ENCODE data around the gene MRGPRG. TPM values are rescaled to one million over a fixed set of nuclear protein-coding genes. Genes with fewer than 3 reads are reported as not detected.

MRGPRG gene
- total RNA-seq, 1 donor from 2014 or later, result not detected

GRCh38 chr11:3203221-3204043 is 15.2 kb downstream of the MRGPRG start:
- H3K36me3 ChIP-seq, result no peaks in the 10 kb centered on the region
- no peaks in the 10 kb centered on the region for H3K9me3 ChIP-seq (replicated peaks)
- peaks cover 28% of the 10 kb centered on the region for H3K4me1 ChIP-seq
- H3K4me3 ChIP-seq, result peak overlapping the region; percentile 29
- no peak overlapping the region for H3K27ac ChIP-seq (replicated peaks)
- H3K27me3 ChIP-seq (ENCODE audit: low read depth), result peaks cover 68% of the 10 kb centered on the region
- DNase-seq, result peak; percentile 13
- intact Hi-C loops (cut with micrococcal nuclease), result no loop called here
- peak; percentile 14 for TF ChIP-seq CTCF (IDR thresholded peaks at IDR 0.05; ENCODE audit: borderline replicate concordance)

GRCh38 chr11:3202759-3203158 is 15.9 kb downstream of the MRGPRG start:
- Histone ChIP-seq H3K9me3 (replicated peaks) (no peaks in the 10 kb centered on the region), H3K36me3 (no peaks in the 10 kb centered on the region), H3K27me3 (ENCODE audit: low read depth) (peaks cover 75% of the 10 kb centered on the region), H3K4me3 (peak overlapping the region; percentile 29), H3K4me1 (peaks cover 28% of the 10 kb centered on the region), H3K27ac (replicated peaks) (no peak overlapping the region)
- intact Hi-C loops (cut with micrococcal nuclease), result no loop called here
- peak; percentile 11 for DNase-seq
- no peak for TF ChIP-seq CTCF (IDR thresholded peaks at IDR 0.05; ENCODE audit: borderline replicate concordance)

- Histone ChIP-seq H3K36me3 (no peaks in the 10 kb centered on the region), H3K27ac (replicated peaks) (no peak overlapping the region), H3K9me3 (replicated peaks) (no peaks in the 10 kb centered on the region), H3K4me1 (peaks cover 28% of the 10 kb centered on the region), H3K4me3 (no peak overlapping the region), H3K27me3 (ENCODE audit: low read depth) (peaks cover 80% of the 10 kb centered on the region)
- TF ChIP-seq CTCF (IDR thresholded peaks at IDR 0.05; ENCODE audit: borderline replicate concordance), result no peak
- intact Hi-C loops (cut with micrococcal nuclease), result no loop called here
- DNase-seq, result peak; percentile 7
Measured at GRCh38 chr11:3202305-3202704, 16.3 kb downstream of the MRGPRG start.

- Histone ChIP-seq H3K4me3 (no peak overlapping the region), H3K27ac (replicated peaks) (no peak overlapping the region), H3K9me3 (replicated peaks) (no peaks in the 10 kb centered on the region), H3K4me1 (peaks cover 28% of the 10 kb centered on the region), H3K27me3 (ENCODE audit: low read depth) (peaks cover 83% of the 10 kb centered on the region), H3K36me3 (no peaks in the 10 kb centered on the region)
- no peak for TF ChIP-seq CTCF (IDR thresholded peaks at IDR 0.05; ENCODE audit: borderline replicate concordance)
- DNase-seq, result no peak
- intact Hi-C loops (cut with micrococcal nuclease), result no loop called here
Measured at GRCh38 chr11:3201677-3202181, 16.9 kb downstream of the MRGPRG start.

- H3K4me3 ChIP-seq, result no peak overlapping the region
- no peaks in the 10 kb centered on the region for H3K9me3 ChIP-seq (replicated peaks)
- intact Hi-C loops (cut with micrococcal nuclease), result no loop called here
- TF ChIP-seq CTCF (IDR thresholded peaks at IDR 0.05; ENCODE audit: borderline replicate concordance), result no peak
- peaks cover 32% of the 10 kb centered on the region for H3K4me1 ChIP-seq
- H3K36me3 ChIP-seq, result no peaks in the 10 kb centered on the region
- peaks cover 85% of the 10 kb centered on the region for H3K27me3 ChIP-seq (ENCODE audit: low read depth)
- no peak overlapping the region for H3K27ac ChIP-seq (replicated peaks)
- no peak for DNase-seq
Measured at GRCh38 chr11:3201112-3201581, 17.5 kb downstream of the MRGPRG start.

All from left ventricle myocardium inferior (tissue), 1 donor.